Testis (tissue), 2 donors: Measurements from ENCODE around the gene NHEJ1.

Source experiments
- CTCF ChIP-seq, 3 experiments: fragments of 450-650 bp in 2 of 3; fragments of 200-600 bp in 1 of 3; sonication (generic) in 1 of 3; IDR thresholded peaks; one replicate each; pipeline ENCODE4 v1.5.1; 2016 to 2019; ENCODE audit warnings: antibody characterized with exemption in 3 of 3, mild to moderate bottlenecking in 2 of 3, moderate library complexity in 1 of 3
- POLR2A ChIP-seq: fragments of 450-650 bp; IDR thresholded peaks from one replicate; pipeline ENCODE4 v1.6.1; 2017; ENCODE audit warnings: antibody characterized with exemption, mild to moderate bottlenecking, moderate library complexity

DNA sequence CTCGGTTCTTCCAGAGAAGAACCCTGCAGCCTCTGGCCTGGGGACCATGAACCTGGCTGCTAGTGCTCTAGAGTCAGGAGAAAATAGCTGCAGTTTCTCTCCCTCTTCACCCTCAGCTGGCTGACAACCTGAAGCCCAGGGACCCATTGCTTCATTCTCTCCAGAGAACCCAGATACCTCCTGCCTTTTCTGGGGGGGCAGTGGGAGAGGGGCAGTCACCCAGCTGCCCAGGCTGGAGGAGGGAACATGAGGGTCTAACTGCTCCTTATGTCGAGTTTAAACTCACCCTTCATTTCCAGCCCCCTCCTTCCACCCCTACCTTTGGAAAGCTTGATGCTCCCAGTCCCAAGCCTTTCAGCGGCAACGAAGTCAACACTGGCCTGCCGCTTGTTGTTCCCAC is 38.4 kb upstream of the NHEJ1 start:
- TF ChIP-seq CTCF (IDR thresholded peaks at IDR 0.05) (no peak), POLR2A (no peak)
